HG03280 (cell line): ENCODE results near the gene ARL3.
"Not testable (repeated sequence)": the region's sequence is repeated elsewhere in the genome, so short reads cannot be mapped to it uniquely, and the experiment has no call there.

ENCODE experiments used
- ATAC-seq: cut with Tn5 transposase; IDR thresholded peaks from one replicate; pipeline ENCODE4 v1.9.1; 2021; ENCODE audit warnings: mild to moderate bottlenecking, moderate library complexity; ENCODE audit not compliant: unreplicated experiment

The ARL3 gene

GRCh38 chr10:102738692-102739121, 24.5 kb upstream of the ARL3 start:
- no peak for ATAC-seq

- no peak for ATAC-seq
Observed at GRCh38 chr10:102735065-102735562, 20.9 kb upstream of the ARL3 start.

- no peak for ATAC-seq
Observed at GRCh38 chr10:102732661-102733060, 18.5 kb upstream of the ARL3 start.

GRCh38 chr10:102731222-102731800, 17.1 kb upstream of the ARL3 start:
- ATAC-seq = no peak

- no peak for ATAC-seq
Observed at GRCh38 chr10:102729029-102730026, 15.1 kb upstream of the ARL3 start.

GRCh38 chr10:102727037-102727818, 13.0 kb upstream of the ARL3 start:
- ATAC-seq = no peak

GRCh38 chr10:102726274-102726673, 12.1 kb upstream of the ARL3 start:
- no peak for ATAC-seq

- no peak for ATAC-seq
Observed at GRCh38 chr10:102723989-102724388, 9.8 kb upstream of the ARL3 start.

GRCh38 chr10:102721954-102722353, 7.8 kb upstream of the ARL3 start:
- ATAC-seq = no peak

- no peak for ATAC-seq
Observed at GRCh38 chr10:102720775-102721301, 6.6 kb upstream of the ARL3 start.

- no peak for ATAC-seq
Observed at GRCh38 chr10:102720337-102720736, 6.1 kb upstream of the ARL3 start.

- no peak for ATAC-seq
Observed at GRCh38 chr10:102718220-102718619, 4.0 kb upstream of the ARL3 start.

GRCh38 chr10:102716900-102717565, 2.8 kb upstream of the ARL3 start:
- not testable (repeated sequence) for ATAC-seq

GRCh38 chr10:102715880-102716279, 1.7 kb upstream of the ARL3 start:
- no peak for ATAC-seq

- ATAC-seq = peak; percentile 23
Observed at GRCh38 chr10:102714621-102715455, 641 bp upstream of the ARL3 start, which contains the start of gene SFXN2. Gene SFXN2 (plus strand): TSS chr10:102714636. CDS start chr10:102726637, 12,001 bp downstream.

- ATAC-seq = peak; percentile 43
Observed at GRCh38 chr10:102713539-102713813, 721 bp downstream of the ARL3 start.

- no peak for ATAC-seq
Observed at GRCh38 chr10:102712843-102713538, 1.2 kb downstream of the ARL3 start.

GRCh38 chr10:102712089-102712488, 2.1 kb downstream of the ARL3 start:
- ATAC-seq = no peak

GRCh38 chr10:102710609-102711008, 3.6 kb downstream of the ARL3 start:
- ATAC-seq = no peak
